GM12864 (cell line): ENCODE results near the gene CDK14.

Source experiments
- DNase-seq: peaks from one replicate; pipeline ENCODE4 v3.0.0-alpha.2; 2011; ENCODE audit warnings: low read depth
- H3K4me3 ChIP-seq: 2 replicates; pipeline ENCODE4 v1.5.1; 2011; ENCODE audit warnings: mild to moderate bottlenecking, low read depth, low read length, control low read depth
- TF ChIP-seq, protein P1 (sequence below): IDR thresholded peaks from 2 replicates; pipeline ENCODE4 v1.5.1; 2011; ENCODE audit warnings: low read depth, mild to moderate bottlenecking, moderate library complexity, low read length, control low read depth, inconsistent platforms; ENCODE audit errors: missing control alignments

CDK14 gene

DNA sequence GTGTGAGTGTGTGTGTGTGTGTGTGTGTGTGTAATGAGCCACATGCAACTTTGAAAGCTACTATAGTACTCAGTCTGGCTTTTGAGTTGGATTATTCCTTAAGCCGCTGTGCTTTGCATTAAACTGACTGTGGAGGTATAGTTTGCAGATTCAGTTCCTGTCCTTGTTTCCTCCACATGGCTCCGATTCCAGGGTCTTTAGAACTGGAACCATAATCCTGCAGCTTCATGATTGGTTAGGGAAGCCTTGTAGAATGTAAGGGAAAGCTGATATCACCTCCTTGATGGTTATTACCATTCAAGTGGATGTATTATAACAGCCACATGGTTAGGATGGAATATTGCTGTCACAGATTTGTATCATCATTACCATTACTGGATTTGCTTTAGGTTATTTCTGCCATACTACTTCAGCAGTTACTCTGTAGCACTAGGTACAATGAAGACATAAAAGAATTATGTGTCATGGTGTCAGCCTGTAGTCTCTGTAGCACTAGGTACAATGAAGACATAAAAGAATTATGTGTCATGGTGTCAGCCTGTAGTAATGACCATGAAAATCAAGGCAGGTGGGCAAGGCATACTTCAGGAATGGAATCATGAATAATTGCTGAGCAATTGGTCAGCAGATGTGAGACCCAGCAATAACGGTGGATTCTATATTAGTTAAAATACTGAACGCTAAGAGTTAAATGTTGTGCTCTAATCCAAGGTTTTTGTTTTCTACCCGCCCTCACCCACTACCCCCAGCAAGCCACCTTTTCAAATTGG lies 393.1 kb downstream of the CDK14 start:
- TF ChIP-seq, protein P1, sequence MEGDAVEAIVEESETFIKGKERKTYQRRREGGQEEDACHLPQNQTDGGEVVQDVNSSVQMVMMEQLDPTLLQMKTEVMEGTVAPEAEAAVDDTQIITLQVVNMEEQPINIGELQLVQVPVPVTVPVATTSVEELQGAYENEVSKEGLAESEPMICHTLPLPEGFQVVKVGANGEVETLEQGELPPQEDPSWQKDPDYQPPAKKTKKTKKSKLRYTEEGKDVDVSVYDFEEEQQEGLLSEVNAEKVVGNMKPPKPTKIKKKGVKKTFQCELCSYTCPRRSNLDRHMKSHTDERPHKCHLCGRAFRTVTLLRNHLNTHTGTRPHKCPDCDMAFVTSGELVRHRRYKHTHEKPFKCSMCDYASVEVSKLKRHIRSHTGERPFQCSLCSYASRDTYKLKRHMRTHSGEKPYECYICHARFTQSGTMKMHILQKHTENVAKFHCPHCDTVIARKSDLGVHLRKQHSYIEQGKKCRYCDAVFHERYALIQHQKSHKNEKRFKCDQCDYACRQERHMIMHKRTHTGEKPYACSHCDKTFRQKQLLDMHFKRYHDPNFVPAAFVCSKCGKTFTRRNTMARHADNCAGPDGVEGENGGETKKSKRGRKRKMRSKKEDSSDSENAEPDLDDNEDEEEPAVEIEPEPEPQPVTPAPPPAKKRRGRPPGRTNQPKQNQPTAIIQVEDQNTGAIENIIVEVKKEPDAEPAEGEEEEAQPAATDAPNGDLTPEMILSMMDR: no peak
- H3K4me3 ChIP-seq: no peak overlapping the region
- no peak for DNase-seq

DNA sequence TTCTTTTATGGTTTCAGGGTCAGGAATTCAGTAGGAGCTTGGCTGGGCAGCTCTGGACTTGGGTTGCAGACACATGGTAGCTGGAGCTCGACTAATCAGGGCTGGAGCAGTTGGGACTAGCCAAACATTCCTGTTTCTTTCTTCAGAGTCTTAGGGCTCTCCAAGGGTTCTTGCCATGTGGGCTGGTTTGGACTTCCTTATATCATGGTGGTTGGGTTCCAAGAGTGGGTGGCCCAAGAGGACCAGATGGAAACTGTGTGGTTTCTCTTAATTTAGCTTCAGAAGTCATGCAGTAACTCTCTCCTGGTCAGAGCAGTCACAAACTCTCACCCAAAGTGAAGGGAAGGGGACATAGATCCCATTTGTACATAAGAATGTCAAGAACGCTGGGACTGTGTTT lies 398.0 kb downstream of the CDK14 start:
- DNase-seq: no peak
- no peak overlapping the region for H3K4me3 ChIP-seq
- TF ChIP-seq, protein P1: no peak

DNA sequence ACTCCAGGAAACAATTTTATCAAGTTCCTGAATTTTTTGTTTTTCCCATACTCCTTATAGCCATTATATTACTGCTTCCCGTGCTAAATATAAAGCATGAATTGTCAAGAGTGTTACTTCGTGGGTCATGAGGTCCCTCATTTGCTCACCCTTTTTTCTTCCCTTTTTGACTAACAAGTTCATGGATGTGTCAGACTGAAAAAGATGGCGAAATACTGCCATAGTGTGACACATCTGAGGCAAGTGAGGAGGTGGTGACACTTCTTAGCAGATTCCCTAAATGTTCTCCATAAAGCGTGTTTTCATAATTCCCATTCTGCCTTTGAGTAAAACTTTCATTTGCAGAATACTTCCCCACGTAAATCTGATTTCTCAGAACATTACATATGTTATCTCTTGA lies 398.5 kb downstream of the CDK14 start:
- TF ChIP-seq, protein P1: no peak
- no peak for DNase-seq
- no peak overlapping the region for H3K4me3 ChIP-seq

DNA sequence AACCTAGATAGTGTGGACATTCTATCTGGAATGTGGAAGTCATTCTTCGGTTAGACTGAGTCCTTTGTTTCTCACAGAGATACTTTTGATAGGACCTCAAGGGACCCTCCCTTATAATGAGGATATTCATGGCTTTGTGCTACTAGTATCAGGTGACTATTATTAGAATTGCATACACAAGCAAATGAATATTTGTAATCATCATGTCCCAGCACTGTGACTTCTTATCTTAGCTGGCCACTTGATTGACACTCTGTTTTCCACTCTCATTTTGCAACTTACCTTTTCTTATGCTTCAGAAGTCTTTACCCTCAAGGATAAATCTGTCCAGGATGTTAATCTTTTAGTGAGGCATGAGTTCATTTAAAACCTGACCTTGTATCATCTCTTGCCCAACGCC lies 399.9 kb downstream of the CDK14 start:
- no peak for DNase-seq
- TF ChIP-seq, protein P1: no peak
- no peak overlapping the region for H3K4me3 ChIP-seq

DNA sequence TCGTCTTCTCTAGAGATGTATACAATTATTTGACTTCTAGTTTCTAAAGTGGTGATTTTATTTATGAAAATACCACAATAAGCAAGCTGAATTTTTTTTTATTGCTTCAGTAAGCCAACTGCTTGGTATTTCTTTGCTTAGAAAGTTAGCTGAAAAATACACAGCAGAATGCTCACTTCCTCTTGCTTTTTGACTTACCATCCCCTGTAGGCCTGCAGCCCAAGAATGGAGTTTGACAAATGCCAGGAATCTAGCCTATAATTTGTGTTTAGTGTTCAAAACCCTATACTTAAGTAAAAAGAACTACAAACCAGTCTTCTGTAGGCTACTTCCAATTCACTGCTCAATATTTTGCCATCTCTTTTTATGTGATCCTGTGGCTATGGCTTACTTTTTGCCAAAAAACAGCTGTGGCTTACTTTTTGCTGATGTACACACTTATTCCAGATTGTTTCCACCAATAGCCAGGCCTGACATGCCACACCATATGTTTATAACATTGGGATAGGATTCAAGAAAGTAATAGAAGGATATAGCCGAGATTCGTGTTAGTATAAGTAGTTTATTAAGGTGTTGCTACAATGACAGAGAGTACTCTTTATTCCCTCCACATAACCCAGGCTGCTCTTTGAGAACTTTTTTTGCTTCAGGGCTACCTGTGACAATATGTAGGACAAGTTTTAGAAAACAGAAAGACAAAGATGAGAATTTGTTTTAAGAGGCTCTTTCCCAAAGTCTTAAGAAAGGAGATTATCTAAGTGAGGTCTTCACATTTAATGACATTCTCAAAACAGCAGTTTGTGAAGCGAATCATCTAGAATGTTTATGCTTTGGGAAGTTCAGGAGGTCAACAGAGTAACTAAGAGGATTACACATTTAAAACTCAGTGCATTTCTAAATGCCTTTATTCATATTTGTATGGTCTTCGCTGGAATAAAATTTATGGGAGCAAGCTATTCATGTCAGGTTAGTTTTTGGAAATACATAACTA lies 404.2 kb downstream of the CDK14 start:
- no peak for DNase-seq
- TF ChIP-seq, protein P1: no peak
- H3K4me3 ChIP-seq: no peak overlapping the region

DNA sequence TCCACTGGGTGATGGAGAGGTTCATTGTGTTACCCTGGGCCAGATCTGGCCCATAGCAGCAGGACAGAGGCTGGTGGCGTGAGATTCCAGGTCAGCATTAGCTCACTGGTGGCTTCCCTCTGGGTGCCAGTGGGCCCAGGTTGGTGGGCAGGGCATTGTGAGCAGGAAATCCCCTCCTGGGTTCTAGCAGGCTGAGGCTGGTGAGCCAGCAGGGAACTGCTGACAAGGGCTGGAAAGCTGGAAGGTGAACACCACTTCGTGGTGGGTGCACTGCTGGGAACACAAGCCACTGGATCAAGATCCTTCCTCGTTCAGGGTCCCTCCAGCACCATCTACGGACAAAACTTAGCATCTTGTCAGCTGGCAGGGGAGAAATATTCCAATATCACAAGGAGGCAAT lies 408.9 kb downstream of the CDK14 start:
- H3K4me3 ChIP-seq: no peak overlapping the region
- TF ChIP-seq, protein P1: no peak
- DNase-seq: no peak
